HepG2 (cell line): ENCODE results near the gene ZNF488.

Source experiments
- HNRNPK ChIP-seq: fragments of 200-400 bp; formaldehyde crosslinking; IDR thresholded peaks from 2 replicates; pipeline ENCODE4 v1.6.1; 2018; ENCODE audit warnings: low read length, low read depth, moderate library complexity, mild to moderate bottlenecking; ENCODE audit not compliant: poor library complexity, severe bottlenecking
- RFX5 ChIP-seq: IDR thresholded peaks from 2 replicates; pipeline ENCODE4 v1.6.1; 2011; ENCODE audit warnings: low read depth, low read length, improper control_type of control experiment
- SP5 ChIP-seq: IDR thresholded peaks from 2 replicates; pipeline ENCODE4 v1.6.1; 2016; ENCODE audit warnings: low read depth, borderline replicate concordance
- ZGPAT ChIP-seq: IDR thresholded peaks from 2 replicates; pipeline ENCODE4 v1.6.1; 2016; ENCODE audit warnings: mild to moderate bottlenecking
- ZNF274 ChIP-seq: sonication (generic); formaldehyde crosslinking; IDR thresholded peaks from 2 replicates; pipeline ENCODE4 v1.5.1; 2020; ENCODE audit warnings: mild to moderate bottlenecking, missing genetic modification reagents

GRCh38 chr10:47348661-47349470, 35.2 kb downstream of the ZNF488 start:
- TF ChIP-seq HNRNPK (no peak), RFX5 (no peak), SP5 (CRISPR knock-in tag) (no peak), ZNF274 (CRISPR knock-in tag) (no peak), ZGPAT (no peak)
